Stimulated activated CD8-positive, alpha-beta memory T cell treated with anti-CD3 and anti-CD28 coated beads, Interleukin-12 subunit alpha, Interleukin-12 subunit beta, amount 100 ng/mL, for 1 hour (primary cell): ENCODE measurements around the gene DYNC2H1.

ENCODE experiments used
- DNase-seq: peaks from one replicate; pipeline ENCODE4 v3.0.0-alpha.2; 2020; ENCODE audit warnings: low read depth

DYNC2H1 gene

DNA sequence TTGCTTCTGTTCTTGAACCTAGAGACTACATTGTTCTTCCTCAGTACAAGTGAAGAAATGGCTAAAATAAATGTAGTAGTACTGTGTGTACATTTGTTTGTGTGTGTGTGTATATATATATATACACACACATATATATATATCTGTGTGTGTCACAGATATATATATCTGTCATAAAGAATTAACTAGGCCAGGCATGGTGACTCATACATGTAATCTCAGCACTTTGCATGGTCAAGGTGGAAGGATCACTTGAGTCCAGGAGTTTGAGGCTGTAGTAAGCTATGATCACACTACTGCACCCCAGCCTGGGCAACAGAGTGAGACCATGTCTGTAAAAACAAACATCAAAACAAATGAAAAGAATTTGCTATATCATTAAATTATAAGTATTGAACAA, 164.8 kb downstream of the DYNC2H1 start:
- DNase-seq, result no peak

DNA sequence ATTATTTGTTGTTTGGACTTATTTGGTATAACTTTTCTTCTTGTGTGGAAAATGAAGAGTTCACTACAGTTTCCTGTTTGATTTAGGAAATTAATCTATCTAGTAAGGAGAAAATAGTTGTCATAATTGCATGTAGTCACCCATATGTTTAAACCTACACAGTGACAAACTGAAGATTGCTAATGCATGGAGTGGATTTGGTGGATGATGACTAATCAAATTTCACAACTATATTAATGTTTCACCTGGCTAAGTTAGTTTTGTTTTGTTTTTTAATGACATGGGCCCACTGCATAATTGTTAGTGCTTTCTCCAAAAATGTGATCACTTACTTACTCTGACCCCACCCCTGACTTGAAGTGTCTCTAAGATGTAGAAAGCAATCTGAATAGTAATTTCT, 170.6 kb downstream of the DYNC2H1 start:
- no peak for DNase-seq

DNA sequence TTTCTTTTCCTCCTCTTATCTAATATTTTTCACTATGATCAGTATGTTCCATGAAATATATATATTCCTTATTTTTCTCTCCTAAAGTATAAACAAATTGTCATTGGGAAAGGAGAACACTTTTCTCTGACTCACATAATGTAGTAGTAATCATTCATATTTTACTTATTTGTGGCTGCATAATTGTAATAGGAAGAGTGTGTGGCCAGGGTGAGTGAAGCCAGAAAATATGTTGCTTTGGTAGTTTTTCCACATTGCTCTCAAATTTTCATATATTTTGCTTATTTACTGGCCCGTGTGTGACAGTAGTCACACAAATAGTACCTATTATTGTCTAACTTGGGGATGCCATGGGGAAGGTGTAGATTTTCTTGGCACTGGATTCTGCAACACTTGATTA, 172.1 kb downstream of the DYNC2H1 start:
- no peak for DNase-seq

DNA sequence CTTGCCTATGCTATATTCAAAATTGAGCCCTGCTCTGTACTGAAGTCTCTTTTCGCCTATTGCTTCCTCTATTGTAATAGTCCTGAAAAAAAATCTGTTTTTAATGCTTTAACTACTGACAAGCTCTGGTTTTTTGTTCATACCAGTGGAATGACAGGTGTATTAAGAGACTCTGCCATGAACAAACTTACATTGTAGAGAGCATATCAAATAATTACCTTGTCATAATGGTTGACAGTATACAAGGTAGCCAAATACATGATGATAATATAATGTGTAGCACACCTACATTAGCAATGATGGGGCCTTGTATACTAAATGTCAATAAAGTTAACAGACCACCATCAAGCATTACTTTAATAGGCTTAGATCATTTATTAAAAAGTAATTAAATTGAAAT, 175.0 kb downstream of the DYNC2H1 start:
- DNase-seq, result no peak

DNA sequence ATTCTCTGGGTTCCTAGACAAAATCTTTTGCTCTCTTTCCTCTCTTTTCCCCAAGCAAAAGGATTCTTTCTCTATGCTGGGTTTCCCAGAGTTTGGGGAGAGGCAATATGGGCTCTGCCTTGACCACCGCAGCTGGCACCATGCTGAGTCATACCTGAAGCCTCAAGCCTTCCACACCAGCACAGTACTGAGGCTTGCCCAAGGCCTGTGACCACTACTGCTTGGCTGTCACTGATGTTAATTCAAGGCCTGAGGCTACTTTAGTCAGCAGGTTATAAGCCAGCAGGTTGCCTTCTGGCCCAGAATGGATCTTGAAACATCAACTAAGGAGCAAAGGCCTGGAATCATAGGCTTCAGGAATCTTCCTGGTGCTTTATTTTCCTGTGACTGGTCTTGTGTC, 185.3 kb downstream of the DYNC2H1 start:
- DNase-seq, result no peak

DNA sequence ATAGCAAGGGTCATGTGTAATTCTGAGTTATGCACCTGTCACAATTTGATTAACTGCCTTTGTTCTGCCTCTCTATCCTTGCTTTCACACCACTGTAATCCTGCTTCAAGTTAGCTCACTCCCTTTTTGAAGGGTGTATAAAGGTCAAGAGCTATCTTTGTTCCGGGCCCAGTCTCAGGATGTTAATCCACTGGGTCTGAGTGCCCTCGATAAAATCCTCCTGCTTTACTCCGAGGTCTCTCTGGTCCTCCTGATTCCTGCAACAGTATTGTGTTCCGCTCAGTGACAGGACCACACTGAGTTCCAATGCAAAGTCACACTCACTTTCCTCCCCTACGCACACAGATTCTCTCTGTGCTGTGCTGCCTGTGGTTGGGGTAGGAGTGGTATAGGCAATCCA, 186.5 kb downstream of the DYNC2H1 start:
- DNase-seq, result no peak

DNA sequence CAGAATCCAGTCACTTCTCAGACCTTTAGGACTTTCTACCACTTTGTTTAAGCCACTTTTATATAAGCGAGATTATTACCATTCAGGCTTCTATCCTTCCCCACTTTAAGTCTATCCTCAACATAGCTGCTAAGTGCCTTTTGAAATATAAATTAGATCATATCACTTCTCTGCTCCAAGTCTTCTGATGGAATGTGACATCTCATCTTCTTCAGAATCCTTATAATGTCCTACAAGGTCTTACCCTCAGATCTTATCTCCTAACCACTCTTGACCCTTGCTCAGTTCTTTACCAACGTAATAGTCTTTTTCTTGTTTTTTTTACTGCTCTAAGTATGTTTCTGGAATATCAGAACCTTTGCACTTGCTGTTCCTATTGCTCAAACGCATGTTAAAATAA, 188.7 kb downstream of the DYNC2H1 start:
- no peak for DNase-seq

DNA sequence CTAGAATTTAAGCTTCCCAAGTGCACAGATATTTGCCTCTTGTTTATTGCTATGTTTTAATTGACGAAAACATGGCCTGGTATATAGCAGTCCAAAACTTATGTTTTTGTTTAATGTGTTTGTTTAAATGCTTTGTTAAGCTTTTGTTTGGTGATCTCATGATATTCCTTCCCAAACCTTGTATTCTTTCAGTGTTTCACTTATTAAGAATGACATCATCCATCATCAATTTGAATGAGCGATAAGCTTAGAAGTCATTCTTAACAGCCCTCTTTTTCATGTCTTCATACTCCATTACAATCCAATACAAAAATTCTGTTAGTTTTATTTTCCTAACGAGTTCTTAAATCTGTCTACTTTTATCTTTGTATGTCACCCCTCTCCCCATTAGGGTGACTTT, 206.0 kb downstream of the DYNC2H1 start:
- no peak for DNase-seq

DNA sequence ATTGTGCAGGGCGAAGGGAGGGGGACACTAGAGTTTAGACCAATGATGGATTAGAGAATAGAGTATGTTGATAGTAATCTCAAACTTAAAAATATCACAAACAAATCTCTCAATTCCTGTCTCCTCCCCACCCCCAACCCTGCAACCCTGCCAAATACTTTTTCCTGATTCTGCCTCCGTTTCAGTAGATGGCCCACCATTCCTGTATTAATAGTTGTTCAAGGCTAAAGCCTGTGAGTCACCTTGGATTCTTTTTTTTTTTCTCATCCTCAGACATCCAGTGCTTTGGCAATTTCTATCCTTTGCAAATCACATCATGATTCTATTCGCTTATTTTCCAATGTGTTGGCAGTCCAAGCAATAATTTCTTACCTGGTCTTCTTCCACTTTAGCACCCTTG, 207.9 kb downstream of the DYNC2H1 start:
- DNase-seq, result no peak

DNA sequence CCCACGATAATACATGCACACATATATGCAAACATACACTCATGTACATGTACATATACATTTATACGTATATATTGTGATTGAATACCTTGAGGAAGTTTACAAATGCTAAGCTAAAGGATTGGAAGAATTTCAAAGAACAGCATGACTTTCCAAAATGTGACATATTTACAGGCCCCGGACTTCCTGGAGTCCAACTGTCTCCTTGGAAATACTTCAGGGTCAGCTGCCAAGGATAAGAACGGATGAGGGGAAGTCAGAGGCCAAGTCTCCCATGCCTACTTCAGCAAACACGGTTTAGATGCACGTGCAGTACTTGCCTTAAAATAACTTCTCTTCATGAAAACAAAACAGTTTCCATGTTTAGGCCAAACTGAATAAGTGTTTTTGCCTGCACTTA, 213.6 kb downstream of the DYNC2H1 start:
- DNase-seq, result no peak

DNA sequence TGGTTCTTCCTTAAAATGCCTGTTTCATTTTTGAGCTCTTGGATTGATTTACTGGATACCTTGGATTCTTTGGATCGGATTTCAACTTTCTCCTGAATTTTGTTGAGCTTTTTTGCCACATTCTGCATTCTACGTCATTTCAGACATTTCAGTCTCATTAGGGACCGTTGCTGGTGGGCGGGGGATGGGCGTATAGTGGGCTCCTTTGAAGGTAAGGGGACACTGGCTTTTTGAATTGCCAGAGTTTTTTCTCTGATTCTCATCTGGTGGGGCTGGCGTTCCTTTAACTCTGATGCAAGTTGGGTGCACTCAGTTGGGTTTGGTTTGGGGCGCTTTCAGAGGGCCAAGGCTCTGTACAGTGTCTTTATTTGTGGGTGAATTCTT, 216.5 kb downstream of the DYNC2H1 start:
- DNase-seq, result no peak

DNA sequence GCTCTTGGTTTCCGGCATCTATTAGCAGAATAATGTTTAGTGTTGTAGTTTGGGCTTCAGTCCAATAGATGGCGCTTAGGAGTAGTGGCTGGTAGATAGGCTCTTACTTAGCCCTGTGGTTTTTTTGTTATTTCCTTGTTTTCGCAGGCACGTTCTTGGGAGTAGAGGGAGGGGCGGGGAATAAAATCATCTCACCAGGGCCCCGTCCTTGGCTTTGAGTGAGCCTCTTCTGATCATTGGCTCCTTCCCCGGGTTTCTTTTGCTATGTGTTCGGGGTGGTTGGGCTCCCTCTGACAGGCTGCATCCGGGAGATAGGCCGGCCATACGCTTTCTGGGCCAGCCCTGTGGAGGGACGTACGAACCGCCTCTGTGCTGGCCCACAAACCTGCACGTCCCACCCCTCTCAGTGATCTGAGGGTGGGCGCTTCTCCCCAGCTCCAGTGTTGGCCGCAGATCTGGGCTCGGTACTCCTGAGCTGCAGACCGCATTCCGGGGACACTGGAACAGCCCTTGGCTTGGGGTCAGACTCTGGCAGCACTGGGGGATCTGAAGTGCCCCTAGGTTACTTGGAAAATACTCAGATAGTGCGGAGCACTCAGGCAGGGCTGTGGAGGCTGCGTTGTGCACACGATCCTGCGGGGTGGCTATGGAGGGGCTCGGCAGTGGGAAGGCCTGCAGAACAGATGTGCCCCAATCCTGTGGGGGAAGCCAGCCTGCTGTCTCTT, 217.0 kb downstream of the DYNC2H1 start:
- no peak for DNase-seq

DNA sequence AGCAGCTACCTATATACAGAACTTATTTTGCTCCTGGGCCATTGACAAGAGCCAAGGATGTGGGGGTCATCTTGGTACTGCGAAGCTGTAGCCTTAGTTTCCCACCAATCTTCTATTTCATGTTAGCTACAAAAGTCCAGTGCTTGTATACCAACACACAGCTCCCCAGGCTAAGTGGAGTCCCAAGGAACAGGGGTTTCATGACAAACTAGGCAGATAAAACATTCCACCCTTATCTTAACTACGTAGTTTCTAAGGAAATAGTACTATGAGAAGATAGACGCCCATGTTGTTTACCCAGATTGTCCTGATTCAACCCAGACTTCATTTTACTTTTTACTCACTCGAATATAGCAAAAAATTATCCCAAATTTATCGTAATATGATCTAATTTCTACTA, 218.5 kb downstream of the DYNC2H1 start:
- DNase-seq, result no peak

DNA sequence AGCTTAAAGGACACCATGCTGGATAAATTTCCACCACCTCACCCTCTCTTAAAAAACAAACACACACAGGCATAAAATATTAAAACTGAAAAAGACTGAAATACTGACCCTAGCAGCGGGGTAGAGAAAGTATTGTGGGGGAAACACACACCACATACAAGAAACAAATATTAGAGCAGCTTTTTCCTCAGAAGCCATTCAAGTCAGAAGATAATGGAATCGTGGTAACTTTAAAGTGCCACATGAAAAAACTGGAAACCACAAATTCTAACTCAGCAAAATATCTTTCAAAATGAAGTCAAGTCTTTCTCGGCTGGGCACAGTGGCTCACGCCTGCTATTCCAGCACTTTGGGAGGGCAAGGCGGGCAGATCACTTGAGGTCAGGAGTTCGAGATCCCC, 223.2 kb downstream of the DYNC2H1 start:
- DNase-seq, result no peak

DNA sequence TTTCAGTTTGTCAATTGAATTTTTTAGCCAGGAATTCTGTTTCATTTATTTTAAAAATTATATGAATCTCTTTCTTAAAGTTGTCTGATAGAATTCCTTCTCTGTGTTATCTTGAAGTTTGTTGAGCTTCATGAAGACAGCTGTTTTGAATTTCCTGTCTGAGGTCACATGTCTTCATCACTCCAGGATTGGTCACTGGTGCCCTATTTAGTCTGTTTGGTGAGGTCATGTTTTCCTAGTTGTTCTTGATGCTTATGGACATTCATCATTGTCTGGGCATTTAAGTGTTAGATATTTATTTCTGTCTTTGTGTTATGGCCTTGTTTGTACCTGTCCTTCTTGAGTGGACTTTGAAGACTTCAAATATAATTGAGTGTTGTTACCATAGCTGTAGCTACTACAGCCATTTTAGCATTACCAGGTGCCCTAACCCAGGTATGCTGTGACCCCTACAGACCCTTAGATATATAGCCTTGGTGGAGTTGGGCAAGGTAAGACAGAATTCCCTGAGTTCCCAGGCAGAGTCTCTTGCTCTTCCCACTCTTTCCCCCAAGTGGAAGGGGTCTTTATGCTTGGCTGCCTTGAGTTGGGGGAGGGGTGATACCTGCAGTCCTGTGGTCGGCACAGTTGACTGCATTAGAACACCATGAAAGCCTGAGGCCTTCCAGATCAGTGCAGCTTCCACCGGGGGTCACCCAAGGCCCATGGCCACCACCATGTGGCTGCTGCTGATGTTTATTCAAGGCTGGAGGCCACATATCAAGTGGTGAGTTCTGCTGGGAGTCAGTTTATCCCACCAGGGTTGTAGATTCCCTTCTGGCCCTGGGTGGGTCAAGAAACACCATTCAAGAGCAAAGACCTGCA, 229.6 kb downstream of the DYNC2H1 start:
- no peak for DNase-seq

DNA sequence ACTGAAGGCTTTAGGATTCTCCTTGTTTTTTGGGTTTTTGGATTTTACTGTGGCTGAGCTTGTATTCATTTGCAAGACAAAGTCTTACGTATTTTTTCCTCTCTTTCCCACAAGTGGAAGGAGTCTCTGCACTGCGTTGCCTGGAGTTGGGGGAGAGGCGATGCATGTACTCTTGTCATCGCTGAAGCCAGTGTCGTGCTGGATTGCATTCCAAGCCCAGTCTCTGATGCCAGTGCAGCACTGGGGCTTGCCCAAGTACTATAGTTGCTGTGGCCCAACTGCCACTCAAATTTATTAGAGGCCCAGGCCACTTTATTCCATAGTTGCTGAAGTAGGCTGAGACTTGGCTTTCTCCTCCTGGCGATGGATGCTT, 230.2 kb downstream of the DYNC2H1 start:
- no peak for DNase-seq

DNA sequence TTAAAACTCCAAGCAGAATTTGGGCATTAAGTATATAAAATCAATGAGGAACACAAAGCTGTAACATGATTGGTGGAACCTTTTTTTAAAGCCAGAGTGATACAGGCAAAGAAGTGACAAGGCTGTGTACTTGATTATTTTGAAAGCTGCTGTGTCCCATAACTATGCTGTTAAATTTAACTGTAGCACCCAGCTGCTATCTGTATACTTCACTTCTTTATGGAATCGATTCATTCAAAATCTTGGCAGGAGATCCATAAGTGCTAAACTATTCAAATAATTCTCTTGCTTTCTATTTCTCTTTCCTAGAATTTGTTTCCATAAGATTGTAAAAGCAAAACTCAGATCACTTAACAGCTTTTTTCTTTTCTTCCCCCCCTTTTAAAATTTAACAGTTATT, 231.7 kb downstream of the DYNC2H1 start:
- DNase-seq, result no peak

DNA sequence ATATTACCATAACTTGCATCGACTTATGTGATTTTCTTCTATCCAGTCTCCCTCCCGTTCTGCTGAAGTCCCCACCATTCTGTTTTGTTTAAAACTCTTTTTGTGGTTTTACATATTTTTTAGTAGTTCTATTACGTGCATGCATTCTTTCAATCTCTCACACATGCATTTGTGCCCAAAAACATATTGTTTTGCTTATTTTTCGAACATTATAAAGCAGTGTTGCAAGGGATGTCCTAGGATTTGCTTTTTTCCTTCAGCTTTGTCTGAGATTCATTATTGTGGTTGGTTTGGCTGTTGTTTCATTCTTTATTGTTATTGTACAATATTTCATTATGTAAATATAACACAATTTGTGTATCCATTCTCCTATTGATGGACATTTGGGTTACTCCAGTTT, 235.7 kb downstream of the DYNC2H1 start:
- DNase-seq, result no peak

DNA sequence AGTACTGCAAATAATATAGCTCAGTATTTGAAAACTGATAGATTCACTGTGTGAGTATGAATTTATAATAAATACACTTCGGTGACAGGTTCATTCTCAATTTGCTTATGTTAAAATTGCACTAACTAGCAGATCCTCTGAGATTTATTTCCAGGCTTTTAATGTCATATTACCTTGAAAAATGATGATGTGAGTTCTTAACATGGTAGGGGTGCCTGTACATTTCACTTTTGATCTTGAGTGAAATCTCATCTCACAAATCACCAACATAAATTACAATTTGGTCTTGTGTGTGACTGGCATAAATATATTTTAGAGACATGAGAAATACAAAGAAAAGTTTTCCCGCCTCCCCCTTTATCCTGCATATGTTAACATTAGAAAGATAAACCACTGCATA, 240.4 kb downstream of the DYNC2H1 start:
- DNase-seq, result no peak

DNA sequence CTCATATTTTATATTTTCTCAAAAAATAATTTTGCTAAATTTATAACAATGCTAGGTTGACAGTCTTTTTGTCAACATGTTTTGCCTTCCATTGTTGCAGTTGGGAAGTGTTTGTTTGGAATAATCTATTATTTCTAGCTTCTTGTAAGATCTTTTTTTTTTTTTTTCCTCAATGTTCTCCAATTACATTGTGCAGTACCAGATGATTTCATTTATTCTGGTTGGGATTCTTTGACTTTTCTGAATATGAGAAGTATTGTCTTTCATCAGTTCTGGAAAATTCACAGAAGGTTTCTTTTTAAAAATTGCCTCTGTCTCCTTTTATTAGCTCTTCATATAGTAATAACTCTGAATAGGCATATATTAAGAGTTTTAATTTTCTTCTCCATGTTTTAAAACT, 245.4 kb downstream of the DYNC2H1 start:
- no peak for DNase-seq

DNA sequence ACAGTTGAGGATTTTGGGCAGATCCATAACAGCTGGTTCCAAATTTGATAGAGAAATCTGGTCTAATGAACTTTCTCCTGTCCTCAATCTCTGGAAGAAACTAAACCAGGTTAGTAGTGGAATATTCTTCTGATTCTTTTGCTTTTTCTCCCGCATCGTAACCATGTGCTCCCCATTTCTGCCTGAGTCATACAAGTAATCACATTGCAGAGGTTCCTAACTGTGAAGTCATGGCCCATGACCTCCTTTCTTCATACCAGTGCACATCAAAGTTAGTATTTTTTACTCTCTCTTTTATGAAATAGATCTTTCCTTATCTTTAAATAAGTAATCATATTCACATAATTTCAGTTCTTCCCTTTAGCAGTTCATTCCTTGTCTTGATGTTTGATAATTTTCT, 249.0 kb downstream of the DYNC2H1 start:
- no peak for DNase-seq

DNA sequence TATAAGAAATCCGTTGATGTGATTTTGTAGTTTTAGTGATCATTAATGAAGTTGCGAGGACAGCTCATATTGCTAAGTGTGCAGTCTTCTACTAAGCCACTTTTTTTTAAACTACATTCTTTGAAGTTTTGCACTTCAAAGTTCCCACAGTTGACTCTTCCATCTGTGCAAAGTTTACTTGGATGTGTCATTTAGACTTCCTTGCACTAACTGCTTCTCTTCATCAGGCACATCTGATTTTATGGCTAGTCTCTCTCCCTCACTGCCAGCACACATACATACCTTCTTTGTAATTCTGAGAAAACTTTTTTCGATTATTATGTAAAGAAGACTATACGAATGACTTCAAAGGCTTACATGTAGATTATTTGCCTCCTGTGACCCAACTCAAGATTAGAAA, 250.0 kb downstream of the DYNC2H1 start:
- no peak for DNase-seq

DNA sequence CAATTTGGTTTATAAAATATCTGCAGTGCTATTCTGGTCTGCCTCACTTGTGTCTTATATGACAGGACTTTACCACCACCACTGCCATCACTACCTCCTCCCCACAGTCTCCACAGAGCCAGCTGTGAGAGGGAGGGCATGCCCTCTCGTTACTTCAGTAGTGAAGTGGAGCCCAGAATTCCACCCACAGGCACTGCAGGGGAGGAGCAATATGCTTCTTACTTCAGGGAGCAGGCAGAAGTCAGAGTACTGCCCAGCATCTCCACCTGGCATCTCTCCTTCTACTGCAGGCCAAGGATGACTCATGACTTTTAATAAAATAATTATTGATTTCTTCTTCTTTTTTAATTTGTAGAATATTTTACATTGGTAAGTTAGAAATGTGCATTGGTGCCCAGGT, 255.5 kb downstream of the DYNC2H1 start:
- DNase-seq, result no peak

DNA sequence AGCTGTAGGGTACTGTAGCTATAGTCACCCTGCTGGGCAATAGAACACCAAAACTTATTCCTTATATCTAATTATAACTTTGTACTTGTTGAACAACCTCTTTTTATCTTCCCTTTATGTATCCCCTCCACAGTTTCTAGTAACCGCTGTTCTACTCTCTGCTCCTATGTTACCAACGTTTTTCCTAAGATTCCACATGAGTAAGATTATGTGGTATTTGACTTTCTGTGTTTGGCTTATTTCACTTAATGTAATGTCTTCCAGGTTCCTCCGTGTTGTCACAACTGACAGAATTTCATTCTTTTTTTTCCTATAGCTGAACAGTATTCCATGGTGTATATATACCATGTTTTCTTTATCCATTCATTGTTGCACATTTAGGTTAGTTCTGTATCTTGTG, 258.4 kb downstream of the DYNC2H1 start:
- no peak for DNase-seq
